Measurements from ENCODE around the gene PTAFR.

GRCh38 chr1:28147264-28148094, 29.0 kb downstream of the PTAFR start:
- TF ChIP-seq BHLHE40 (IDR thresholded peaks at IDR 0.05; ENCODE audit: borderline replicate concordance) (no peak), ARNT (IDR thresholded peaks at IDR 0.05) (no peak), FOXM1 (IDR thresholded peaks at IDR 0.05; ENCODE audit: borderline replicate concordance) (no peak), NFRKB (IDR thresholded peaks at IDR 0.05) (no peak), L3MBTL2 (conservative IDR thresholded peaks at IDR 0.05) (no peak), PKNOX1 (IDR thresholded peaks at IDR 0.05) (no peak), TARDBP (IDR thresholded peaks at IDR 0.05) (no peak), SP1 (IDR thresholded peaks at IDR 0.05) (no peak), ELF4 (IDR thresholded peaks at IDR 0.05) (no peak)
